HG03025 (cell line): ENCODE measurements around the gene PTAFR.
A peak's percentile ranks its signal among the peaks of the same experiment; 100 is the strongest.

ENCODE experiments used
- ATAC-seq: cut with Tn5 transposase; IDR thresholded peaks from one replicate; pipeline ENCODE4 v1.9.1; 2021; ENCODE audit warnings: mild to moderate bottlenecking, moderate library complexity; ENCODE audit not compliant: unreplicated experiment, low FRiP score

Gene PTAFR

DNA sequence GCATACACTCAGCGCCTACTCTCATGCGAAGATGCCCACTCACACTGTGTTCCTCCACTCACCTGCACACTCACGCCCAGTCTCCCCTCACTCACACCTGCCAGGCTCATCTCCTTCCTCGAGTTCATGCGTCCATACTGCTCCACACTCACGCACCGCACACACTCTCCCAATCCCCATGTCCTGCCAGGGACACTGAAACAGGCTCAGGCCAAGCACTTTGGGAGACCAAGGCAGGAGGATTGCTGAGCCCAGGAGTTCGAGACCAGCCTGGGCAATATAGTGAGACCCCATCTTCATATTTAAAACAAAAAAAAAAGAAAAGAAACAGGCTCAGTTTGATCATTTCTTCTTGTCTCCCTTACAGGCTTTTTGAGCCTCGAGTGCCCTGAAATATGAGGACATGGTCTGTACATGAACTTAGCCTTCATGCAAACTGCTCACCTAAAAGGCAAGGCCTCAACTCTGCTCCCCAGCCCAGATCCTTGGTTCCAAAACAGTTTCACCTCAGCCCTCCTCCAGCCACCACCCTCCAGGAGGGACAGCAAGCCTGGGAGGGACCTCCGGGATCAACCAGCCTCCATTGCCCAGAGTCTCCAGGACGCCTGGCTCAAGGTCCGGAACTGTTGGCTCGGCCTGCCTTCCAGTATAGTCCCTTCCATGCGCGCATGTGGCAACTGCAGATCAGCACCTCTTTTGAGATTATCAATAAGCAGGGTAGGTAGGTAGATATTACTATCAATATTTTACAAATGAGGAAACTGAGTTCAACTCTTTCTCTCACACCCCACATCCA, 2.4 kb upstream of the PTAFR start:
- no peak for ATAC-seq

DNA sequence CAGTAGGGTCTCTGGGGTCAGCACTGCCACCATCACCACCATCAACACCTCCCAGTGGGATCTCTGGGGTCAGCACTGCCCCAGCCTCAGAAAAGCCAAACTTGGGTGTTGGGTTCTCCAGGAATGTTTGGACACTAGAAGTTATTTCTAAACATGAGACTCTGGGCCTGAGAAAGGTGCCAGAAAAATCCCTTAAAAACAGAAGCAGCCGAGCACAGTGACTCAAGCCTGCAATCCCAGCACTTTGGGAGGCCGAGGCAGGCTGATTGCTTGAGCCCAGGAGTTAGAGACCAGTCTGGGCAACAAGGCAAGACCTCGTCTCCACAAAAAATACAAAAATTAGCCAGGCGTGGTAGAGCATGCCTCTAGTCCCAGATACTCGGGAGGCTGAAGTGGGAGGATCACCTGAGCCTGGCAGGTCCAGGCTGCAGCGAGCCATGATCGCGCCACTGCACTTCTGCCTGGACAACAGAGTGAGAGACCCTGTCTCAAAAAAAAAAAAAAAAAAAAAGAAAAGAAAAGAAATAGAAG, 470 bp downstream of the PTAFR start:
- no peak for ATAC-seq

DNA sequence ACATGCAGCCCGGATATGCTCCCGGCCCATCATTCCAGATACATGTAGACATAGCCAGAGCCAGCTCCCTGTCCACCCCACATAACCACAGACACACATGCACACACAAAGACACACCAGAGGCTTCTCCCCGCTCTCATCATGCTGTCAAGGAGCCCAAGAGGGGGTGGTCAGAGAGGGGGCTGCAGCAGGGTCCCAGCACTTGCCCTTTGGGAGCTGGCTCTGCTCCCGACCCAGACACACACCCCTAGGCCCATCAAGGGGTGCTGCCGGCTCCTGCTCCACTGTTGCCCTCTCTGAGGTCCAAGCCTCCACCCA, 2.6 kb downstream of the PTAFR start:
- ATAC-seq: no peak

DNA sequence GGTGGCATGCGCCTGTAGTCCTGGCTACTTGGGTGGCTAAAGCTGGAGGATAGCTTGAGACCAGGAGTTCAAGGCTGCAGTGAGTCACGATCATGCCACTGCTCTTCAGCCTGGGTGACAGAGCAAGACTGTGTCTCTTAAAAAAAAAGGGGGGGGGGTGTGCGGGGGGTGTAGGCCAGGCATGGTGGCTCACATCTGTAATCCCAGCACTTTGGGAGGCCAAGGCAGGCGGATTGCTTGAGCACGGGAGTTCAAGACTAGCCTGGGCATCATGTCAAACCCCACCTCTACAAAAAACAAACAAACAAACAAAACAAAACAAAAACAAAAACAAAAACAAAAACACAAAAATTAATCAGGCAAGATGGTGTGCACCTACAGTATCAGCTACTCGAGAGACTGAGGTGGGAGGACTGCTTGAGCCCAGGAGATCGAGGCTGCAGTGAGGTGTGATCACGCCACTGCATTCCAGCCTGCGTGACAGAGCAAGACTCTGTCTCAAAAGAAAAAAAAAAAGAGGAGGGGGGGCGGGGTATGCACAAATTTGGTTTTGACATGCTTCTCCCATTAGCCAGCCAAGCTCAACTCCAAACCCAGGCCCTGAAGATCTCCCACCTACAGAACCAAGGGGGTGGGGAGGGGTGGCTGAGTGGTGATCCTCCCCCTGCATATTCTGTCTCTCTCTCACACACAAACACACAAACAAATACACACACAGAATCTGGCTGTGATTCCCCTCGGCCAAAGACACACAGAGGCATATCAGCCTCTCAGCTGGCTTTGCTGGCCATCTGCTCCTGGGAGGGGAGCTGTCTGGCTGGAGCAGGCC, 3.1 kb downstream of the PTAFR start:
- ATAC-seq: no peak

DNA sequence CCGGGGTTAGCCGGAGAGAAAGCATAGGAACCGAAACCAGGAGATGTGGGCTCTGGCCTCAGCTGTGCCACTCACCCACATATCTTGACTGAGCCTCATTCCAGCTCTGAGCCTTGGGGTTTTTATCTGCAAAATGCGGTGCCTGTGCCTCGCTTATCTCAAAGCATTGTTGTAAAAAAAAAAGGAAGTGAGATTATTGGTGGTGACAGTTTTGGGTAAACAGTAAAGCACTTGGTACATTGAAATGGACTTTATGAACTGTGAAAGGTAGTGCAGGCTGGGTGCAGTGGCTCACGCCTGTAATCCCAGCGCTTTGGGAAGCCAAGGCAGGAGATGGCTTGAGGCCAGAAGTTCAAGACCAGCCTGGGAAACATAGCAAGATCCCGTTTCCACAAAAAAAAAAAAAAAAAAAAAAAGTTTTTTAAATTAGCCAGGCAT, 3.8 kb downstream of the PTAFR start:
- peak; percentile 47 for ATAC-seq

DNA sequence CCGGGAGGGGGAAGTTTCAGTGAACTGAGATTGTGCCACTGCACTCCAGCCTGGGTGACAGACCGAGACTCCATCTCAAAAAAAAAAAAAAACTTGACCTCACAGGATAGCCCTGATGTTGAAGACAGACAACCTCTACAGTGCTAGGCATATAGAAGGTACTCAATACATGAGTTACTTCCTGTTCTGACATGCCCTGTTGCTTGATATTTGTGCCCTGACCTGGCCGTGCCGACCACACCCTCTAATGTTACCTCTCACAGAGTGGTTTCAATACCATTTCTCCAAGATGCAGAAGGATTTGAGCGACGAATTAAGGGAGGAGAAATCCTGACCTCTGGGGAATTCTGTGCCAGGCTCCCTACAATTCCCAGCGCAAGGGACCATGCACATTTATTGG, 5.2 kb downstream of the PTAFR start:
- no peak for ATAC-seq

DNA sequence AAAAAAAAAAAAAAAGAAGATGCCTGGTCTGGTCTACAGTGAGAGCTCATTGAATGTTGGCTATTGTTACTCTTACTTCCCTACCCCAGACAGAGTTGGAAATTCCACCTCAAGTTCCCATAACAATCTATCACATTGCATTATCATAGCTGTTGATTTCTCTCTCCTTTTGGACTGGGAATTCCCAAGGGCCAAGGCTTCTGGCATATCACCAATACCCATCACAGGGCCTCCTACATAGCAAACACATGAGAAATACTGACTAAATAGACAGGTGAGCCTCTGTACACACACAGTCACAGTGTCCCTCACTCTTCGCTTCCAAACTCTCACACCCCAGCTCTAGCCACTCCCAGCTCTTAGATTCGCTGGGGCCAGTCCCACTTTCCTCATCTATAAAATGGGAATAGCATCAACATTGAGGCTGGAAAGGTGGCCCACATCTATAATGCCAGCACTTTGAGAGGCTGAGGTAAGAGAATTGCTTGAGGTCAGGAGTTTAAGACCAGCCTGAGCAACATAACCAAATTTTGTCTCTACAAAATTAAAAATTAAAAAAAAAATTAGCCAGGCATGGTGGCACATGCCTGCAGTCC, 6.4 kb downstream of the PTAFR start:
- no peak for ATAC-seq

DNA sequence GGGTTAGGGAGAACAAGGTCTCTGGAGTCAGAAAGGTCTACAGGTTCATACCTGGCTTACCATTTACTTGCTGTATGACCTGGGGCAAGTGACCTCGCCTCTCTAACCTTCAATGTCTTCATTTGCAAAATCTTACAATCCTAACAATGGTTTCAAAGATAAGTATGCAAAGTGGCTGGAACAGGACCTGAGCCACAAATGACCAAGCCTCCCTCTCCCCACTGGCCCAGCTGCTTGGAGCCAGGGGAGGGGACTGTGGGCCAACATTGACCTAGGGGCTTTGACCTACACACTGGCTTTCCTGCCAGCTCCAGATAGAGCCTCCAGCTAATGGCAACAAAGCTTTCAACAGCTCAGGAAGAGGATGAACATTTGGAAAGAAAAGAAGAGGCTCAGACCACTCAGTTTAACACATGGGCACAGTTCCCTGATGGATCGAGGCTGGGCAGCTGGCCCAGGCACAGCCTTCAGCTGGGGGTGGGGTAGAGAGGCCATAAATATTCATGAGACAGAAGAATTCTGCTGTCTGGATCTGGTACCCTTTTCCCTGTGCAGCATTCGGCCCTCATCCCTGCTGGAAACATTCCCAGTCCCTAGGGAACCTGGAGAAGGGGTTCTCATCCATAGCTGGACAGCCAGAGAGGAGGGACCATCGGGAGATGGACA, 12.9 kb downstream of the PTAFR start:
- ATAC-seq: no peak

DNA sequence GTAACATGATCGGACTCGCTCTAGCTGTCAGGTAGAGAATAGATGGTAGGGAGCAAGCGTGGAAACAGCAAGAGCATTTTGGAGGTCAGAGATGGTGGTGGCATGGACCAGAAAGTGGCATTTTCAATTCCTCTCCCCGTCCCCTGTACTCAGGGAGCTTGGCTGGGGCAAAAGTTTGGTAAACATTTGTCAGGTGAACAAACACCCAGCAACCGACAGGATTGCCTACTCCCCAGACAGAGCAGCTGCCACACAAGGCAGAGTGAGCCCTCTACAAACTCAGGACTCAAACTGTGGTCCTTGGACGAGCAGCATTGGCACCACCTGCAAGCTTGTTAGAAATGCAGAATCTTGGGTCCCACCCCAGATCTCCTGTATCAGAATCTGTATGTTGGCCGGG, 14.3 kb downstream of the PTAFR start:
- no peak for ATAC-seq

DNA sequence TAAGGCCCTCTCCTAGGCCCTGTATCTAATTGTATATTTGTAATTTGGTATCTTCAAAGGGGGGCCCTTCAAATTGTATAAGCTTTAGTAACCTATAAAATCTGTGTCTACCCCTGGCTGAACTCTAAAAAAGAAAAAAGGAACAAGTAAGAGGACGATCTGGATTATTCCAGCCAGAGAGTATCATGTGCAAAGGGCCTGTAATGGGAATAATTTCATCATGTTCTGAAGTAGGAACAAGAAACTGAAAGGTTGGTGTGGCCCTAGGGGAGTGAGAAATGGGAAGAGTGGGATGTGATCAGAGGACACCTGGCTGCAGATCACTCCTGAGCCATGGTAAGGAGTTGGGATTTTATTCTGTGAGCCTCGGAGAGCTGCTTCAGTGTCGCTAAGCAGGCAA, 14.7 kb downstream of the PTAFR start:
- no peak for ATAC-seq

DNA sequence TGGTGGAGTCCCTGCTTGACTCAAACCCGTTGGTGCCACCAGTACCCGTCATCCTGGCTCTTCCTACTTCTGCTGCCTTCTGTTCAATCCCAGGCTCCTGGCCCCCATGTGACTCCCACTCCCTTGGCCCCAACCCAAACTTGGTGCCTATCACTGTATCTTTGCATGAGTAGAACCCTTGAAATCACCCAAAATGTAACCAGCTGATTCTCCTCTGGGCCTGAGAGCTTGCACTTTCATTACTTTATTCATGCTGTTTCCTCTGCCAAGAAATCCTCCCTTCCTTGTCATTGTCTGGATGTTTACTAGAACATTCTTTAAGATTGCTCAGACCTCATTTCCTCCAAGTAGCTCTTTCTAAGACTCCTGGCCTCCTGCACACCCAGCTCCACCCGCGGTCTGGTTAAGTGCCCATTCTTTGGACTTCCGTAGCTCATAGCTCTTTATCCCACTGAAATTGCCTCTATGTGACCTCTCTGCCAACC, 15.7 kb downstream of the PTAFR start:
- no peak for ATAC-seq

DNA sequence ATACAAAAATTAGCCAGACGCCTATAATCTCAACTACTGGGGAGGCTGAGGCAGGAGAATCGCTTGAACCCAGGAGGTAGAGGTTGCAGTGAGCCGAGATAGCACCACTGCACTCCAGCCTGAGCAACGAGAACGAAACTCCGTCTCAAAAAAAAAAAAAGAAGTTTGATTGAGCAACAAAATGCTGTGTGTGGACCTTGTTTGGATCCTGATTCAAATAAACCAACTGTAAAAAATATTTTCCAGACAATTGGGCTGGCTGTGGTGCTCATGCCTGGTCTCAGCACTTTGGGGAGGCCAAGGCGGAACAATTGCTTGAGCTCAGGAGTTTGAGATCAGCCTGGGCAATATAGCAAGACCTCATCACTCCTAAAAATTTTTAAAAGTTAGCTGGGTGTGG, 16.8 kb downstream of the PTAFR start:
- ATAC-seq: no peak

DNA sequence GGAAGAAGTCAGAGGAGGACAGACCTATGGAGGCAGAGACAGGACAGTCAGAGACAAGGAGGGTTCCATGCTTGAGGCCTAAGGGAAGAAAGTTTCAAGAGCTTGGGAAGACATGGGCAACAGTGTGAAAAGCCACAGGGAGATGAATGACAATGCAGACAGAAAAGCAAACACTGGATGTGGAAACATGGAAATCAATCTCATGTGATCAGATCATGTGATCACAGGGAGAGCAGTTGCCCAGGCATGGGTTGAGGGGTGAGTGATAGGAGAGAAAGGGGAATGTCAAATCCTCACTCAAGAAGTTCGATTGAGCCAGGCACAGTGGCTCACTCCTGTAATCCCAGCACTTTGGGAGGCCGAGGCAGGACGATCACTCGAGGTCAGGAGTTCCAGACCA, 17.2 kb downstream of the PTAFR start:
- ATAC-seq: no peak

DNA sequence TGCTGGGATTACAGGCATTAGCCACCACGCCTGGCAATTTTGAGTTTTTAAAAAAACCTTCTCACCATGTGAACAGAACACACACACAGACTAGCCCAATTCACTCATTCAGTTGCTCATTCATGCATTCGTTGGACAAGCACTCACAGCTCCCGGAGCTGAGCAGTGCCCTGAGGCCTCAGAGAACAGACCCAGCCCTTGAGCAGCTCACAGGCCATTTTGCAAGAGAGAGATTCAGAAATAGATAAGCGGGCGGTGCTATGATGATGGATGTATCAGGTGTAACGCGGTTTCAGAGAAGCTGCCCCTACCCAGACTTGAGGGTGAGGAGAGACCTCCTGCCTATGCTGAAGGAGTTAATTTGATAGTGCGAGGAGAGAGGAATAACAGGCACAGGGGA, 18.6 kb downstream of the PTAFR start:
- no peak for ATAC-seq

DNA sequence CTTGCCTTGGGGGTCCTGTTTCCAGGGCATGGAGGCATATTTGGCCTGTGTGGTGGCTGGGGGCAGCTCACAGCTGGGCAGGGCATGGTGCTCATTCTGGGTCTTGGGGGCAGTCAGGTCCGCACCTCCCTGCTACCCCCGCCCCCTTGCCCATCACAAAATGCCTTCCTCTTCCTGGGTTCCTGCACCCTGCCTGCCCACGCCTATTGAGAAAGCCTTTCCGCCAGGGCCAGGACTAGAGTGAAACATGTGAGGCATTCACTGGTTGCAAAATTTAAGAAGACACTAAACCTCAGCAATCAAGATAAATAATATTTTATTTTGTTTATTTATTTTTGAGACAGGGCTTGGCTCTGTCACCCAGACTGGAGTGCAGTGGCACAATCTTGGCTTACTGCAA, 19.7 kb downstream of the PTAFR start:
- ATAC-seq: no peak

DNA sequence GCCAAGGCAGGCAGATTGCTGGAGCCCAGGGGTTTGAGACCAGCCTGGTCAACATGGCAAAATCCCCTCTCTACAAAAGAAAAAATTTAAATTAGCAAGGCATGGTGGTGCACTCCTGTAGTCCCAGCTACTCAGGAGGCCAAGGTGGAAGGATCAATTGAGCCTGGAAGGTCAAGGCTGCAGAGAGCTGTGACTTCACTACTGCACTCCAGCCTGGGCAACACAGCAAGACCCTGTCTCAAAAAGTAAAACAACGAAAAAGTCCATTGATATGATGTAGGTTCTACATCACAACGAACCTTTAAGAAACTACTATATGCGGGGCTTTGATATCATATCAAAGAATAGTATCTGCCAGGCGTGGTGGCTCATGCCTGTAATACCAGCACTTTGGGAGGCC, 20.9 kb downstream of the PTAFR start:
- ATAC-seq: no peak

DNA sequence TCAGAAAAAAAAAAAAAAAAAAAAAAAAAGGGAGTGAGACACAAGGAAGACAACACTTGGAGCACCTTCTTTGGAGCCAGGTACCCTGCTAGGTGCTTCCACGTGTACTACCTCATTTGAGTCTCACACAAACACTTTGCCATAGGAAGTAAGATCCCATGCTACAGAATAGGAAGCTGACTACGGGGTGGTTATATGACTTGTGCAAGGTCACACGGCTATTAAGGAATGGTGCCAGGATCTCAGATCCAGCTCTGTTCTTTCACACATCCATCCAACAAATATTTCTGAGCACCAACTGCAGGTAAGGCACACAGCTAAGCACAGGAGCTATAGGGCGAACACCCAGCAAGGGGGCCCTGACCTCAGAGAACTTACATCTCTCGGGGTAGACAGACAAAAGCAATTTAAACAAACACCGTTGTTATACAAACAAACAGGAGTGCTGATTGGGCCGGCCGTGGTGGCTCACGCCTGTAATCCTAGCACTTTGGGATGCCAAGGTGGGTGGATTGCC, 22.4 kb downstream of the PTAFR start:
- ATAC-seq: no peak

DNA sequence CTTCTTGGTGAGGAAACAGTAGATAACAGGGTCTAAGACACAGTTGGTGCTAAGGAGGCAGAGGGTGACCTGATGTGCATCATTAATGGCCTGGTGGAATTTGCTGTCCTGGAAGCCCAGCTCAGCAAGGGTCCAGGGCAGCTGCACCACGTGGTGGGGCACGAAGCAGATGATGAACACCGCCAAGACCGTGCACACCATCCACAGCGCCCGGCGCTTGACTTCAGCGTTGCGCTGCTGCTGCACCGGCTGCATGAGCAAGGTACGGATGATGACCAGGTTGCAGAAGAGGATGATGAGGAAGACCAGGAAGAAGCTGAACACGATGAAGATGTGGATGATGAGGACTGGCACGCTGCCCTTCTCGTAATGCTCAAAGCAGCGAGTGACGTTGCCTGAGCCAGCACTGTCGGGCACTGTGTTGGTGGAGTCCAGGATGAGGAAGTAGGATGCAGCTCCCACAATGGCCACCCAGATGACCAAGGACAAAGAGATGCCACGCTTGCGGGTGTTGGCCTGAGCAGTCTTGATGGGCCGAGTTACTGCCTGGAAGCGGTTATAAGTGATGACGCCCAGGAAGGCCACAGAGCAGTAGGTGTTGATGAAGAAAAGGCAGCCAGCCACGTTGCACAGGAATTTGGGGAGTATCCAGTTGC, 26.2 kb downstream of the PTAFR start:
- ATAC-seq: no peak

DNA sequence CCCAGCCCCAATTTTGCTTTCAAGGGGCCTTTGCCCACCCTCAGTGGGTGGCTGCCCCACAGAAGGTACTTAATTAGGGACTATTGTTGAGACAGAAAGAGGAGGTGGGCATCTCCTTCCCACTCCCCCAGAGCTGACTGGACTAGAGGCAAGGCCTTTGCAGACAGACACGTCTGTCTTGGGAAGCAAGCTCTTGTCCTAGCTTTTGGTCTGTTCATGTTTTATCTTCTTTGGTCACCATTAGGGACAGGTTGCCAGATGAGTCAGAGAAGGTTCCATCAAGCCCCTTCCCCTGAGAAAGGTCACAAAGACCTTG, 27.7 kb downstream of the PTAFR start:
- ATAC-seq: no peak
